CD14-positive monocyte (primary cell): ENCODE results near the gene SMG7. TPM values are rescaled to one million over a fixed set of nuclear protein-coding genes. Genes with fewer than 3 reads are reported as not detected.

Experiments used
- DNase-seq, 3 donors: peaks; one replicate each; pipeline ENCODE4 v3.0.0-alpha.2; 2011 to 2022
- H2AFZ ChIP-seq: 2 replicates; pipeline ENCODE4 v1.6.0; 2012; ENCODE audit warnings: mild to moderate bottlenecking, low read depth, low read length, inconsistent platforms; ENCODE audit not compliant: insufficient read depth, poor library complexity, severe bottlenecking
- H3K27ac ChIP-seq, 2 donors: 1 replicate in 1 of 2; 2 replicates in 1 of 2; pipeline ENCODE4 v1.5.1; 2012 to 2013; ENCODE audit warnings: low read length in 2 of 2, control low read depth in 1 of 2, inconsistent platforms in 1 of 2, low read depth in 1 of 2, mild to moderate bottlenecking in 1 of 2
- H3K27me3 ChIP-seq, 2 donors: one replicate each; pipeline versions ENCODE4 v1.6.0 to v1.6.1; 2011 to 2013; ENCODE audit warnings: low read length in 2 of 2; ENCODE audit not compliant: control insufficient read depth in 2 of 2, insufficient read depth in 2 of 2
- H3K36me3 ChIP-seq, 2 donors: replicated peaks in 1 of 2; 1 replicate in 1 of 2; 2 replicates in 1 of 2; pipeline versions ENCODE4 v1.5.1 to v1.6.1; 2012 to 2013; ENCODE audit warnings: low read length in 2 of 2, control low read depth in 1 of 2, inconsistent platforms in 1 of 2, mild to moderate bottlenecking in 1 of 2; ENCODE audit not compliant: insufficient read depth in 2 of 2, control insufficient read depth in 1 of 2
- H3K4me1 ChIP-seq, 2 donors: 1 replicate in 1 of 2; 2 replicates in 1 of 2; pipeline versions ENCODE4 v1.5.1 to v1.6.1; 2012 to 2013; ENCODE audit warnings: low read length in 2 of 2, control low read depth in 1 of 2, inconsistent platforms in 1 of 2, mild to moderate bottlenecking in 1 of 2, moderate library complexity in 1 of 2; ENCODE audit not compliant: insufficient read depth in 2 of 2, control insufficient read depth in 1 of 2
- H3K4me2 ChIP-seq: replicated peaks from 2 replicates; pipeline ENCODE3; 2012; ENCODE audit warnings: low read length, moderate library complexity, mild to moderate bottlenecking; ENCODE audit not compliant: poor library complexity, severe bottlenecking; ENCODE audit errors: extremely low read depth
- H3K4me3 ChIP-seq, 3 experiments: fragments of 200-600 bp in 1 of 3; sonication (generic) in 1 of 3; replicated peaks in 1 of 3; 1 replicate in 2 of 3; 2 replicates in 1 of 3; pipeline ENCODE4 v1.5.1; 2011 to 2013; ENCODE audit warnings: low read length in 3 of 3, mild to moderate bottlenecking in 3 of 3, control low read depth in 2 of 3, low read depth in 2 of 3, inconsistent platforms in 1 of 3, moderate library complexity in 1 of 3
- H3K79me2 ChIP-seq: 2 replicates; pipeline ENCODE4 v1.6.0; 2012; ENCODE audit warnings: mild to moderate bottlenecking, control low read depth, inconsistent platforms, low read length, moderate library complexity; ENCODE audit not compliant: insufficient read depth
- H3K9ac ChIP-seq: 2 replicates; pipeline ENCODE4 v1.6.0; 2017; ENCODE audit warnings: low read length, mild to moderate bottlenecking; ENCODE audit not compliant: insufficient read depth, poor library complexity, severe bottlenecking
- H3K9me3 ChIP-seq, 2 donors: replicated peaks in 1 of 2; 1 replicate in 1 of 2; 2 replicates in 1 of 2; pipeline versions ENCODE4 v1.5.1 to v1.6.1; 2012 to 2013; ENCODE audit warnings: low read length in 2 of 2, control low read depth in 1 of 2; ENCODE audit not compliant: control insufficient read depth in 1 of 2, insufficient read depth in 1 of 2
- H4K20me1 ChIP-seq: 2 replicates; pipeline ENCODE4 v1.6.0; 2012; ENCODE audit warnings: mild to moderate bottlenecking, low read length, control low read depth, moderate library complexity; ENCODE audit not compliant: insufficient read depth
- H3K27ac Mint-ChIP-seq, 7 donors: one replicate each; pipeline ENCODE4 v1.8.0; 2020; ENCODE audit warnings: mild to moderate bottlenecking in 7 of 7, mixed read lengths in 7 of 7, moderate library complexity in 6 of 7, inconsistent platforms in 2 of 7
- H3K27me3 Mint-ChIP-seq, 3 donors: one replicate each; pipeline ENCODE4 v1.8.0; 2021 to 2022; ENCODE audit warnings: low read depth in 3 of 3, mild to moderate bottlenecking in 3 of 3, mixed read lengths in 3 of 3, moderate library complexity in 3 of 3, inconsistent platforms in 1 of 3
- H3K36me3 Mint-ChIP-seq, 2 donors: one replicate each; pipeline ENCODE4 v1.8.0; 2020; ENCODE audit warnings: mixed read lengths in 2 of 2, inconsistent platforms in 1 of 2, mild to moderate bottlenecking in 1 of 2
- H3K4me1 Mint-ChIP-seq: one replicate; pipeline ENCODE4 v1.8.0; 2020; ENCODE audit warnings: mild to moderate bottlenecking, mixed read lengths
- H3K4me3 Mint-ChIP-seq, 2 donors: one replicate each; pipeline ENCODE4 v1.8.0; 2020; ENCODE audit warnings: mild to moderate bottlenecking in 2 of 2, mixed read lengths in 2 of 2, moderate library complexity in 1 of 2
- H3K9me3 Mint-ChIP-seq, 7 donors: one replicate each; pipeline ENCODE4 v1.8.0; 2020 to 2022; ENCODE audit warnings: mixed read lengths in 7 of 7, mild to moderate bottlenecking in 6 of 7, moderate library complexity in 6 of 7, inconsistent platforms in 2 of 7
- CTCF ChIP-seq: fragments of 200-600 bp; IDR thresholded peaks from one replicate; pipeline ENCODE4 v1.8.0; 2022; ENCODE audit warnings: antibody characterized with exemption, mild to moderate bottlenecking
- WGBS: methylation state at CpG from one replicate; pipeline ENCODE4 v1.1.5; 2013; ENCODE audit warnings: missing lambda C conversion rate; ENCODE audit not compliant: insufficient coverage; 5-methylcytosine and 5-hydroxymethylcytosine counted together
- intact Hi-C, 2 donors: fragments of 100-400 bp; cut with micrococcal nuclease; formaldehyde crosslinking; loops; one replicate each; pipeline versions ENCODE4 v1.15.0 to v1.15.1; 2023
- polyA plus RNA-seq, 3 donors: library from polyadenylated mRNA; depleted of rRNA in 1 of 3; unstranded in 2 of 3; stranded (reverse) in 1 of 3; fragments of 300-500 nt in 2 of 3; fragments of >200 nt in 1 of 3; fragmentation: Illumina TruSeq in 2 of 3; gene quantifications; 1 replicate in 2 of 3; 2 replicates in 1 of 3; pipeline ENCODE4 v1.2.3, GENCODE V29; 2012 to 2021

SMG7 gene
- polyA plus RNA-seq, 3 donors = 11.5 to 31.3 (median 19.4) TPM

GRCh38 chr1:183582021-183582713 is 109.9 kb downstream of the SMG7 start:
- Histone ChIP-seq H3K79me2 (peaks cover 92% of the 10 kb centered on the region), H3K27ac (peak overlapping the region; percentile 76 to 90), H2AFZ (no peak overlapping the region), H3K36me3 (peaks cover 67 to 70% of the 10 kb centered on the region in 2 donors), H3K4me2 (peak overlapping the region; percentile 39), H3K4me1 (peaks cover 95 to 97% of the 10 kb centered on the region in 2 donors), H3K4me3 (peak overlapping the region in 1 of 3 experiments; percentile 44), H3K27me3 (no peaks in the 10 kb centered on the region), H3K9ac (peak overlapping the region; percentile 30), H4K20me1 (peaks cover 83% of the 10 kb centered on the region), H3K9me3 (no peaks in the 10 kb centered on the region)
- Mint-ChIP-seq H3K36me3 (peaks cover 78 to 96% of the 10 kb centered on the region in 2 donors), H3K4me1 (peaks cover 85% of the 10 kb centered on the region), H3K27ac (peak overlapping the region; percentile 96 to 99 (median 97)), H3K9me3 (peaks cover 0 to 1% (median 0%) of the 10 kb centered on the region in 7 donors), H3K4me3 (no peak overlapping the region), H3K27me3 (no peaks in the 10 kb centered on the region)
- intact Hi-C loops = loop anchor here (5.0 kb wide), 2 partner anchors 45 to 50 kb away; no protein-coding TSS in a partner anchor
- no peak for DNase-seq
- WGBS = 85% methylated on average over 12 of the region's 12 CpGs
- no peak for TF ChIP-seq CTCF

GRCh38 chr1:183583466-183583865 is 111.2 kb downstream of the SMG7 start:
- Histone ChIP-seq H3K4me1 (peaks cover 89 to 98% of the 10 kb centered on the region in 2 donors), H3K9me3 (no peaks in the 10 kb centered on the region), H3K27me3 (no peaks in the 10 kb centered on the region), H2AFZ (no peak overlapping the region), H3K4me2 (peak overlapping the region; percentile 39), H3K27ac (peak overlapping the region; percentile 76 to 90), H3K9ac (peak overlapping the region; percentile 28), H3K79me2 (peaks cover 92% of the 10 kb centered on the region), H3K4me3 (peak overlapping the region in 1 of 3 experiments; percentile 44), H4K20me1 (peaks cover 74% of the 10 kb centered on the region), H3K36me3 (peaks cover 56 to 59% of the 10 kb centered on the region in 2 donors)
- intact Hi-C loops = loop anchor here (5.0 kb wide), 2 partner anchors 44 to 49 kb away; no protein-coding TSS in a partner anchor
- Mint-ChIP-seq H3K9me3 (peaks cover 0 to 1% (median 0%) of the 10 kb centered on the region in 7 donors), H3K4me3 (peak overlapping the region; percentile 56 to 75), H3K27me3 (no peaks in the 10 kb centered on the region), H3K27ac (peak overlapping the region; percentile 96 to 99 (median 97)), H3K4me1 (peaks cover 82% of the 10 kb centered on the region), H3K36me3 (peaks cover 72 to 92% of the 10 kb centered on the region in 2 donors)
- DNase-seq = peak; percentile 92 to 98 (median 95)
- 13% methylated on average over 3 of the region's 6 CpGs for WGBS
- no peak for TF ChIP-seq CTCF
